CD4-positive, alpha-beta memory T cell (primary cell): ENCODE measurements around the gene NOC2L. TPM values are rescaled to one million over a fixed set of nuclear protein-coding genes. Genes with fewer than 3 reads are reported as not detected.

Source experiments
- CTCF ChIA-PET: fragments of 350-600 bp; sonication (Branson Sonifier 250); formaldehyde crosslinking; loops from one replicate; lab custom pipeline; 2021; ENCODE audit warnings: inconsistent platforms; ENCODE audit not compliant: partially characterized antibody; lab: Charles Lee
- POLR2A ChIA-PET: fragments of 350-600 bp; sonication (Branson Sonifier 250); formaldehyde crosslinking; loops from one replicate; lab custom pipeline; 2021; ENCODE audit not compliant: partially characterized antibody; lab: Charles Lee
- DNase-seq, 5 donors: peaks; one replicate each; pipeline versions ENCODE4 v3.0.0 to v3.0.0-alpha.2; 2020 to 2022; ENCODE audit warnings: mixed read lengths in 1 of 5
- H3K27ac ChIP-seq: one replicate; pipeline ENCODE4 v1.7.0; 2013; ENCODE audit warnings: low read depth, low read length
- H3K27me3 ChIP-seq: 2 replicates; pipeline ENCODE4 v1.7.0; 2013; ENCODE audit warnings: mild to moderate bottlenecking, low read length, moderate library complexity; ENCODE audit not compliant: insufficient read depth
- H3K36me3 ChIP-seq: 2 replicates; pipeline ENCODE4 v1.7.0; 2013; ENCODE audit warnings: mild to moderate bottlenecking, low read length, moderate library complexity; ENCODE audit not compliant: insufficient read depth
- H3K4me1 ChIP-seq: 2 replicates; pipeline ENCODE4 v1.7.0; 2013; ENCODE audit warnings: mild to moderate bottlenecking, low read length, moderate library complexity; ENCODE audit not compliant: insufficient read depth
- H3K4me3 ChIP-seq, 2 donors: one replicate each; pipeline ENCODE4 v1.7.0; 2013; ENCODE audit warnings: low read length in 2 of 2, mild to moderate bottlenecking in 1 of 2
- H3K9me3 ChIP-seq, 2 donors: one replicate each; pipeline ENCODE4 v1.7.0; 2013; ENCODE audit warnings: low read length in 2 of 2, control low read depth in 1 of 2; ENCODE audit not compliant: control insufficient read depth in 1 of 2
- H3K27ac Mint-ChIP-seq, 7 donors: one replicate each; pipeline ENCODE4 v1.8.0; 2020 to 2021; ENCODE audit warnings: mixed read lengths in 7 of 7, mild to moderate bottlenecking in 6 of 7, inconsistent platforms in 3 of 7, moderate library complexity in 3 of 7
- H3K27me3 Mint-ChIP-seq, 2 donors: one replicate each; pipeline ENCODE4 v1.8.0; 2020 to 2021; ENCODE audit warnings: mixed read lengths in 2 of 2
- H3K36me3 Mint-ChIP-seq, 2 donors: one replicate each; pipeline ENCODE4 v1.8.0; 2020 to 2021; ENCODE audit warnings: mixed read lengths in 2 of 2, inconsistent platforms in 1 of 2, mild to moderate bottlenecking in 1 of 2
- H3K4me1 Mint-ChIP-seq, 4 donors: one replicate each; pipeline ENCODE4 v1.8.0; 2020 to 2021; ENCODE audit warnings: mixed read lengths in 4 of 4, mild to moderate bottlenecking in 1 of 4
- H3K4me3 Mint-ChIP-seq, 8 donors: one replicate each; pipeline ENCODE4 v1.8.0; 2020 to 2021; ENCODE audit warnings: mixed read lengths in 8 of 8, mild to moderate bottlenecking in 7 of 8, moderate library complexity in 6 of 8, inconsistent platforms in 3 of 8
- H3K9me3 Mint-ChIP-seq, 8 donors: one replicate each; pipeline ENCODE4 v1.8.0; 2020 to 2021; ENCODE audit warnings: mixed read lengths in 8 of 8, mild to moderate bottlenecking in 5 of 8, inconsistent platforms in 3 of 8, moderate library complexity in 1 of 8
- intact Hi-C: fragments of 100-400 bp; cut with micrococcal nuclease; formaldehyde crosslinking; loops from one replicate; pipeline ENCODE4 v1.15.1; 2023
- polyA plus RNA-seq, 2 donors: library from polyadenylated mRNA; unstranded; fragments of 300-500 nt; fragmentation: Illumina TruSeq; gene quantifications; one replicate each; pipeline ENCODE4 v1.2.3, GENCODE V29; 2021
- total RNA-seq, 2 experiments: library from RNA; stranded (reverse); gene quantifications; one replicate each; pipeline ENCODE4 v1.2.3, GENCODE V29; 2021

Gene NOC2L
- total and polyA plus RNA-seq, 4 experiments from 2014 or later: 63.0 to 69.5 (median 65.6) TPM

GRCh38 chr1:927234-927633 is 31.8 kb downstream of the NOC2L start:
- H3K27ac ChIP-seq: no peak overlapping the region
- no peaks in the 10 kb centered on the region for H3K36me3 ChIP-seq
- intact Hi-C loops: no loop called here
- POLR2A ChIA-PET: no interaction called here
- H3K4me3 Mint-ChIP-seq: no peak overlapping the region
- DNase-seq: no peak
- no peaks in the 10 kb centered on the region for H3K9me3 Mint-ChIP-seq
- peaks cover 5 to 15% (median 8%) of the 10 kb centered on the region in 4 donors for H3K4me1 Mint-ChIP-seq
- H3K27me3 ChIP-seq: peaks cover 18% of the 10 kb centered on the region
- H3K27me3 Mint-ChIP-seq: peaks cover 18 to 26% of the 10 kb centered on the region in 2 donors
- no peak overlapping the region for H3K27ac Mint-ChIP-seq
- CTCF ChIA-PET: no interaction called here
- H3K4me1 ChIP-seq: peaks cover 19% of the 10 kb centered on the region
- no peak overlapping the region for H3K4me3 ChIP-seq
- H3K9me3 ChIP-seq: no peaks in the 10 kb centered on the region
- peaks cover 0 to 1% of the 10 kb centered on the region in 2 donors for H3K36me3 Mint-ChIP-seq

GRCh38 chr1:925561-926421 is 33.3 kb downstream of the NOC2L start:
- Mint-ChIP-seq H3K27ac (peak overlapping the region in 1 of 7 donors; percentile 60), H3K9me3 (peaks cover 0 to 3% (median 0%) of the 10 kb centered on the region in 8 donors), H3K36me3 (peaks cover 0 to 1% of the 10 kb centered on the region in 2 donors), H3K4me3 (peak overlapping the region; percentile 36 to 74 (median 63)), H3K4me1 (peaks cover 7 to 24% (median 14%) of the 10 kb centered on the region in 4 donors), H3K27me3 (peaks cover 22 to 31% of the 10 kb centered on the region in 2 donors)
- Histone ChIP-seq H3K36me3 (no peaks in the 10 kb centered on the region), H3K4me3 (no peak overlapping the region), H3K27ac (no peak overlapping the region), H3K9me3 (no peaks in the 10 kb centered on the region), H3K27me3 (peaks cover 28% of the 10 kb centered on the region), H3K4me1 (peaks cover 26% of the 10 kb centered on the region)
- intact Hi-C loops: no loop called here
- ChIA-PET POLR2A (no interaction called here), CTCF (no interaction called here)
- DNase-seq: no peak

GRCh38 chr1:924656-925560 is 34.1 kb downstream of the NOC2L start:
- peaks cover 34% of the 10 kb centered on the region for H3K27me3 ChIP-seq
- intact Hi-C loops: loop anchor here (5.0 kb wide), 1 partner anchor 32 kb away; the partner anchor contains the start of gene NOC2L
- ChIA-PET CTCF (no interaction called here), POLR2A (no interaction called here)
- DNase-seq: peak in 1 of 5 donors; percentile 24
- peaks cover 22 to 36% of the 10 kb centered on the region in 2 donors for H3K27me3 Mint-ChIP-seq
- H3K36me3 ChIP-seq: no peaks in the 10 kb centered on the region
- peaks cover 0 to 1% of the 10 kb centered on the region in 2 donors for H3K36me3 Mint-ChIP-seq
- H3K27ac ChIP-seq: no peak overlapping the region
- H3K9me3 Mint-ChIP-seq: peaks cover 0 to 3% (median 0%) of the 10 kb centered on the region in 8 donors
- H3K4me1 Mint-ChIP-seq: peaks cover 11 to 29% (median 19%) of the 10 kb centered on the region in 4 donors
- no peak overlapping the region for H3K27ac Mint-ChIP-seq
- no peak overlapping the region for H3K4me3 ChIP-seq
- H3K4me3 Mint-ChIP-seq: peak overlapping the region in 6 of 8 donors; percentile 15 to 59 (median 46)
- H3K4me1 ChIP-seq: peaks cover 32% of the 10 kb centered on the region
- no peaks in the 10 kb centered on the region for H3K9me3 ChIP-seq

GRCh38 chr1:923991-924655 is 34.9 kb downstream of the NOC2L start:
- CTCF ChIA-PET: no interaction called here
- Mint-ChIP-seq H3K27ac (no peak overlapping the region), H3K27me3 (peaks cover 22 to 36% of the 10 kb centered on the region in 2 donors), H3K4me3 (no peak overlapping the region), H3K36me3 (peaks cover 0 to 1% of the 10 kb centered on the region in 2 donors), H3K9me3 (peaks cover 0 to 3% (median 0%) of the 10 kb centered on the region in 8 donors), H3K4me1 (peaks cover 11 to 29% (median 19%) of the 10 kb centered on the region in 4 donors)
- POLR2A ChIA-PET: no interaction called here
- Histone ChIP-seq H3K9me3 (no peaks in the 10 kb centered on the region), H3K4me1 (peaks cover 32% of the 10 kb centered on the region), H3K36me3 (no peaks in the 10 kb centered on the region), H3K27ac (no peak overlapping the region), H3K4me3 (no peak overlapping the region), H3K27me3 (peaks cover 38% of the 10 kb centered on the region)
- intact Hi-C loops: loop anchor here (5.0 kb wide), 1 partner anchor 33 kb away; the partner anchor contains the start of gene NOC2L
- DNase-seq: no peak

- ChIA-PET CTCF (no interaction called here), POLR2A (no interaction called here)
- peak within 1 kb of the TSS in 5 of 7 donors; percentile 19 to 77 (median 75) for H3K27ac Mint-ChIP-seq
- intact Hi-C loops: loop anchor here (5.0 kb wide), 1 partner anchor 34 kb away; the partner anchor contains the start of gene NOC2L
- H3K36me3 Mint-ChIP-seq: peaks cover 0 to 1% of the 10 kb centered on the region in 2 donors
- peaks cover 11 to 29% (median 19%) of the 10 kb centered on the region in 4 donors for H3K4me1 Mint-ChIP-seq
- H3K27me3 Mint-ChIP-seq: peaks cover 26 to 39% of the 10 kb centered on the region in 2 donors
- peak in 4 of 5 donors; percentile 63 to 72 (median 69) for DNase-seq
- no peaks in the 10 kb centered on the region for H3K9me3 ChIP-seq
- no peak within 1 kb of the TSS for H3K27ac ChIP-seq
- H3K4me1 ChIP-seq: peaks cover 32% of the 10 kb centered on the region
- H3K27me3 ChIP-seq: peaks cover 38% of the 10 kb centered on the region
- H3K9me3 Mint-ChIP-seq: peaks cover 0 to 3% (median 0%) of the 10 kb centered on the region in 8 donors
- peak within 1 kb of the TSS in 1 of 2 donors; percentile 49 for H3K4me3 ChIP-seq
- peak within 1 kb of the TSS; percentile 83 to 94 (median 86) for H3K4me3 Mint-ChIP-seq
- no peaks in the 10 kb centered on the region for H3K36me3 ChIP-seq
Measured at GRCh38 chr1:923131-923990, 35.7 kb downstream of the NOC2L start, which contains the start of gene SAMD11. Gene SAMD11 (plus strand): TSS chr1:923923. CDS start chr1:924432, 509 bp downstream.
